Stimulated activated CD8-positive, alpha-beta memory T cell treated with anti-CD3 and anti-CD28 coated beads, Interleukin-4, amount 100 ng/mL, for 4 hours (primary cell): ENCODE results near the gene CACNA2D3.

Source experiments
- DNase-seq, 2 donors: peaks; one replicate each; pipeline ENCODE4 v3.0.0-alpha.2; 2020; ENCODE audit warnings: low read depth in 2 of 2, low spot score in 1 of 2

Gene CACNA2D3

GRCh38 chr3:55042591-55042990, 920.2 kb downstream of the CACNA2D3 start:
- DNase-seq = no peak

GRCh38 chr3:55044486-55044885, 922.1 kb downstream of the CACNA2D3 start:
- DNase-seq = no peak

GRCh38 chr3:55059027-55059629, 936.8 kb downstream of the CACNA2D3 start:
- no peak for DNase-seq

- no peak for DNase-seq
These were observed 938.8 kb downstream of the CACNA2D3 start for GRCh38 chr3:55060896-55061719.

- no peak for DNase-seq
These were observed 939.3 kb downstream of the CACNA2D3 start for GRCh38 chr3:55061720-55062034.

GRCh38 chr3:55064164-55064563, 941.8 kb downstream of the CACNA2D3 start:
- DNase-seq = no peak

GRCh38 chr3:55065331-55065730, 943.0 kb downstream of the CACNA2D3 start:
- DNase-seq = no peak

- DNase-seq = no peak
These were observed 944.2 kb downstream of the CACNA2D3 start for GRCh38 chr3:55066551-55067047.

GRCh38 chr3:55069950-55070349, 947.6 kb downstream of the CACNA2D3 start:
- no peak for DNase-seq

- DNase-seq = no peak
These were observed 952.4 kb downstream of the CACNA2D3 start for GRCh38 chr3:55074796-55075195.

GRCh38 chr3:55075846-55076245, 953.5 kb downstream of the CACNA2D3 start:
- no peak for DNase-seq

GRCh38 chr3:55077726-55078125, 955.4 kb downstream of the CACNA2D3 start:
- DNase-seq = no peak

GRCh38 chr3:55078876-55079275, 956.5 kb downstream of the CACNA2D3 start:
- no peak for DNase-seq

- no peak for DNase-seq
These were observed 962.9 kb downstream of the CACNA2D3 start for GRCh38 chr3:55085231-55085630.

- no peak for DNase-seq
These were observed 966.9 kb downstream of the CACNA2D3 start for GRCh38 chr3:55089211-55089610.

GRCh38 chr3:55090291-55090690, 967.9 kb downstream of the CACNA2D3 start:
- no peak for DNase-seq

GRCh38 chr3:55090746-55091145, 968.4 kb downstream of the CACNA2D3 start:
- no peak for DNase-seq

- DNase-seq = no peak
These were observed 969.3 kb downstream of the CACNA2D3 start for GRCh38 chr3:55091381-55092225.

GRCh38 chr3:55094676-55095075, 972.3 kb downstream of the CACNA2D3 start:
- no peak for DNase-seq

GRCh38 chr3:55097441-55097840, 975.1 kb downstream of the CACNA2D3 start:
- no peak for DNase-seq

GRCh38 chr3:55105647-55106046, 983.3 kb downstream of the CACNA2D3 start:
- no peak for DNase-seq

GRCh38 chr3:55107187-55107586, 984.8 kb downstream of the CACNA2D3 start:
- no peak for DNase-seq
